ENCODE data around the gene CELF4.
"Not testable (repeated sequence)": the region's sequence is repeated elsewhere in the genome, so short reads cannot be mapped to it uniquely, and the experiment has no call there.

Gene CELF4

DNA sequence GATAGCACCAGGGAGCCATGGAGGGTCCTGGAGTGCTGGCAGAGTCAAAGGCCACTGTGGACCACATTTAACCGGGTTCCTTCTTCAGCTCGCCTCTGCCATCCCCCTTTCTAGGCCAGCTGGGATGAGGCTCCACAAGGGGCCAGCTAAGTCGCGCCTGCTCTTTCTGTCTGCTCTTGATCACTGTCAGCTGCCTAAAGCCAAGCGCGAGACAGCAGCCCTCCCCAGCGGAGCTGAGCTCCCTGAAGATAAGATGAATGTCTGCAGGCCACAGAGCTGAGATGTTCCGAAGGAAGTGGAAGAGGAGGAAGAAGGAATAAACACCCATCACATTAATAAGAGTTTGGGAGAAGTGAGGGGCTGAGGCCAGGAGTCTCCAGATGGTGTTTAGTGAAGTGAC, 99.6 kb downstream of the CELF4 start:
- H3K27me3 ChIP-seq (ENCODE audit: control insufficient read depth, low read length), result no peaks in the 10 kb centered on the region
- no peaks in the 10 kb centered on the region for H3K4me1 ChIP-seq (ENCODE audit: control insufficient read depth, low read length)
- no peaks in the 10 kb centered on the region for H3K79me2 ChIP-seq (ENCODE audit: control insufficient read depth, low read length)
- H3K27ac ChIP-seq (ENCODE audit: low read depth, low read length), result no peak overlapping the region
- H3K36me3 ChIP-seq (ENCODE audit: control insufficient read depth, low read length), result no peaks in the 10 kb centered on the region
- no peaks in the 10 kb centered on the region for H3F3A ChIP-seq (ENCODE audit: control insufficient read depth, insufficient read depth)
- H3K9me2 ChIP-seq (replicated peaks; ENCODE audit: control insufficient read depth, low read length), result no peaks in the 10 kb centered on the region
- TF ChIP-seq EZH2phosphoT487 (IDR thresholded peaks at IDR 0.05; ENCODE audit: borderline replicate concordance, low read length), result no peak
- TF ChIP-seq, protein P1, sequence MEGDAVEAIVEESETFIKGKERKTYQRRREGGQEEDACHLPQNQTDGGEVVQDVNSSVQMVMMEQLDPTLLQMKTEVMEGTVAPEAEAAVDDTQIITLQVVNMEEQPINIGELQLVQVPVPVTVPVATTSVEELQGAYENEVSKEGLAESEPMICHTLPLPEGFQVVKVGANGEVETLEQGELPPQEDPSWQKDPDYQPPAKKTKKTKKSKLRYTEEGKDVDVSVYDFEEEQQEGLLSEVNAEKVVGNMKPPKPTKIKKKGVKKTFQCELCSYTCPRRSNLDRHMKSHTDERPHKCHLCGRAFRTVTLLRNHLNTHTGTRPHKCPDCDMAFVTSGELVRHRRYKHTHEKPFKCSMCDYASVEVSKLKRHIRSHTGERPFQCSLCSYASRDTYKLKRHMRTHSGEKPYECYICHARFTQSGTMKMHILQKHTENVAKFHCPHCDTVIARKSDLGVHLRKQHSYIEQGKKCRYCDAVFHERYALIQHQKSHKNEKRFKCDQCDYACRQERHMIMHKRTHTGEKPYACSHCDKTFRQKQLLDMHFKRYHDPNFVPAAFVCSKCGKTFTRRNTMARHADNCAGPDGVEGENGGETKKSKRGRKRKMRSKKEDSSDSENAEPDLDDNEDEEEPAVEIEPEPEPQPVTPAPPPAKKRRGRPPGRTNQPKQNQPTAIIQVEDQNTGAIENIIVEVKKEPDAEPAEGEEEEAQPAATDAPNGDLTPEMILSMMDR (IDR thresholded peaks at IDR 0.05; ENCODE audit: low read depth, low read length, poor library complexity, severe bottlenecking), result no peak
- H3K9me3 ChIP-seq (ENCODE audit: control insufficient read depth, insufficient read depth, low read length), result no peaks in the 10 kb centered on the region
- H3K4me3 ChIP-seq (ENCODE audit: low read length), result no peak overlapping the region
- no peaks in the 10 kb centered on the region for H4K20me1 ChIP-seq (ENCODE audit: control insufficient read depth, insufficient read depth, low read depth, low read length)
- no peak overlapping the region for H3K4me2 ChIP-seq (ENCODE audit: low read length)

DNA sequence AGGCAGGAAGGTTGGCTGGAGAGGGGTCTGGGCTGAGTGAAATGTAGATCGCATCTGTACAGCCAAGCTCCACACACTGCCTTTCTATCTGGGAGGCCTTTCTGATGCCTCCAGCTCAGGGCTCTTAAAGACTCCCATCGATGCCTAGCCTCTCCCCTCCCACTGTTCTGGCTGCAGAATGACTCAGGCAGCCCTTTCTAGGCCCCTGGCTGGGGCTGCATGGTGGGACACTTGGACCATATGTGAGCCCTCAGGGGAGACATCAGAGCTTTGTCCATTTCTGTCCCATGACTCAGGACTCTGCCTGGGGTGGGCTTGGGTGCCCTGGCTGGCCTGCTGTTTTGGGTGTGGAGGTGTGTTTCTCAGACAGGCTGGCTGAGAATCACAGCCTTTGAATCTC, 101.3 kb downstream of the CELF4 start:
- Histone ChIP-seq H3K4me3 (ENCODE audit: low read length) (no peak overlapping the region), H3K9me2 (replicated peaks; ENCODE audit: control insufficient read depth, low read length) (no peaks in the 10 kb centered on the region), H3K4me2 (ENCODE audit: low read length) (no peak overlapping the region), H3F3A (ENCODE audit: control insufficient read depth, insufficient read depth) (no peaks in the 10 kb centered on the region), H3K27ac (ENCODE audit: low read depth, low read length) (no peak overlapping the region), H3K36me3 (ENCODE audit: control insufficient read depth, low read length) (no peaks in the 10 kb centered on the region), H3K79me2 (ENCODE audit: control insufficient read depth, low read length) (no peaks in the 10 kb centered on the region), H3K4me1 (ENCODE audit: control insufficient read depth, low read length) (no peaks in the 10 kb centered on the region), H4K20me1 (ENCODE audit: control insufficient read depth, insufficient read depth, low read depth, low read length) (no peaks in the 10 kb centered on the region), H3K9me3 (ENCODE audit: control insufficient read depth, insufficient read depth, low read length) (no peaks in the 10 kb centered on the region), H3K27me3 (ENCODE audit: control insufficient read depth, low read length) (no peaks in the 10 kb centered on the region)
- TF ChIP-seq, protein P1 (IDR thresholded peaks at IDR 0.05; ENCODE audit: low read depth, low read length, poor library complexity, severe bottlenecking), result no peak
- no peak for TF ChIP-seq EZH2phosphoT487 (IDR thresholded peaks at IDR 0.05; ENCODE audit: borderline replicate concordance, low read length)

DNA sequence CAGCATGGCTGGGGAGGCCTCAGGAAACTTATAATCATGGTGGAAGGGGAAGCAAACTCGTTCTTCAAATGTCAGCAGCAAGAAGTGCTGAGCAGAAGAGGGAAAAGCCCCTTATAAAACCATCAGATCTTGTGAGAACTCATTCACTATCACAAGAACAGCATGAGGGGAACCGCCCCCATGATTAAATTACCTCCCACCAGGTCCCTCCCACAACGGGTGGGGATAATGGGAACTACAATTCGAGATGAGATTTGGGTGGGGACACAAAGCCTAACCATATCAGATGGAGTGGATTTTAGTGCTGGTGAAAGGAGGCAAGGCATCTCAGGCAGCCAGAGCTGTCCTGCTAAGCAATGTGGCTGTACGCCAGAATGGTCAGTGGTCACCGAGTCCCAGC, 104.3 kb downstream of the CELF4 start:
- H3K27me3 ChIP-seq (ENCODE audit: control insufficient read depth, low read length); H3F3A ChIP-seq (ENCODE audit: control insufficient read depth, insufficient read depth); H3K4me3 ChIP-seq (ENCODE audit: low read length); H3K9me3 ChIP-seq (ENCODE audit: control insufficient read depth, insufficient read depth, low read length); H3K9me2 ChIP-seq (replicated peaks; ENCODE audit: control insufficient read depth, low read length); H4K20me1 ChIP-seq (ENCODE audit: control insufficient read depth, insufficient read depth, low read depth, low read length); H3K4me2 ChIP-seq (ENCODE audit: low read length); H3K27ac ChIP-seq (ENCODE audit: low read depth, low read length); H3K36me3 ChIP-seq (ENCODE audit: control insufficient read depth, low read length); H3K79me2 ChIP-seq (ENCODE audit: control insufficient read depth, low read length); H3K4me1 ChIP-seq (ENCODE audit: control insufficient read depth, low read length): not testable (repeated sequence)

DNA sequence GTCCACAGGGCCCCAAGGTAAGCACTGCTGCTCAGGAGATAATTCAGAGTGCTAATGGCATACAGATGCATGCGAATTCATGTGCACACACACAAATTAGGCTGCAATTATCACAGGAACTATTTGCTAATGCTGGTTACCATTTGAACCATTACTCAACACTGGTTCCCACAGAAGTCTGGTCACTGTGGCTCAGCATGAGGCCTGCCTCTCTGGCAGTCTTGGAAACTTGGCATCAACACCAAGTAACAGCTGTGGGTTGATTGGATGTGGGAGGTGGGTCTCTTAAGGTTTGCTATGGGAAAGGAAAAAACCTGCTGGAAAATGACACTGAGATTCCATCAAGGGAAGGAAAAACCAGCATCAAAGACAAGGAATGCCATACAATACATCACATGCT, 105.0 kb downstream of the CELF4 start:
- Histone ChIP-seq H3K9me3 (ENCODE audit: control insufficient read depth, insufficient read depth, low read length) (no peaks in the 10 kb centered on the region), H4K20me1 (ENCODE audit: control insufficient read depth, insufficient read depth, low read depth, low read length) (no peaks in the 10 kb centered on the region), H3K79me2 (ENCODE audit: control insufficient read depth, low read length) (no peaks in the 10 kb centered on the region), H3K27ac (ENCODE audit: low read depth, low read length) (no peak overlapping the region), H3K9me2 (replicated peaks; ENCODE audit: control insufficient read depth, low read length) (no peaks in the 10 kb centered on the region), H3K27me3 (ENCODE audit: control insufficient read depth, low read length) (no peaks in the 10 kb centered on the region), H3F3A (ENCODE audit: control insufficient read depth, insufficient read depth) (no peaks in the 10 kb centered on the region), H3K36me3 (ENCODE audit: control insufficient read depth, low read length) (no peaks in the 10 kb centered on the region), H3K4me2 (ENCODE audit: low read length) (no peak overlapping the region), H3K4me1 (ENCODE audit: control insufficient read depth, low read length) (no peaks in the 10 kb centered on the region), H3K4me3 (ENCODE audit: low read length) (no peak overlapping the region)
- no peak for TF ChIP-seq EZH2phosphoT487 (IDR thresholded peaks at IDR 0.05; ENCODE audit: borderline replicate concordance, low read length)
- TF ChIP-seq, protein P1 (IDR thresholded peaks at IDR 0.05; ENCODE audit: low read depth, low read length, poor library complexity, severe bottlenecking), result no peak
